Adrenal gland (tissue), 5 donors: ENCODE measurements around the gene ABLIM2.

Experiments used
- POLR2A ChIP-seq, 2 donors: fragments of 450-650 bp; IDR thresholded peaks; one replicate each; pipeline ENCODE4 v1.6.1; 2017; ENCODE audit warnings: antibody characterized with exemption in 2 of 2, mild to moderate bottlenecking in 2 of 2, moderate library complexity in 1 of 2
- TF ChIP-seq, protein P1 (sequence below), 6 experiments: fragments of 450-650 bp in 4 of 6; fragments of 200-600 bp in 2 of 6; sonication (generic) in 1 of 6; IDR thresholded peaks; 1 replicate in 5 of 6; 2 replicates in 1 of 6; pipeline versions ENCODE4 v1.5.1 to v1.8.0; 2016 to 2021; ENCODE audit warnings: antibody characterized with exemption in 6 of 6, mild to moderate bottlenecking in 2 of 6, moderate library complexity in 1 of 6
- donor health status: DM: no; HTN: no; CAD: no.

DNA sequence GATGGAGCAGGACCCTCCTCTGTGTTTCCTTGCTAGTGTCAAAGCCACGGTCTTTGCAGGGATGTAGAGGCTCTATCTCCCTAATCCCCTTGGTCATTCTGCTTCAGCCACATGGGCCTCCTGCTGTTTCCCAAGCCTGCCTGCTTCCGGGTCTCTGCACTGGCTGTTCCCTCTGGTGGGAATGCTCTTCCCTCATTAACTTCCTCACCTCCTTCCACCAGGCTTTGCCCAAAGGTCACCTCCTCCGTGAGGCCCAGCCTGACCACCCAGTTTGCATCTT is 56.6 kb downstream of the ABLIM2 start:
- TF ChIP-seq, protein P1, sequence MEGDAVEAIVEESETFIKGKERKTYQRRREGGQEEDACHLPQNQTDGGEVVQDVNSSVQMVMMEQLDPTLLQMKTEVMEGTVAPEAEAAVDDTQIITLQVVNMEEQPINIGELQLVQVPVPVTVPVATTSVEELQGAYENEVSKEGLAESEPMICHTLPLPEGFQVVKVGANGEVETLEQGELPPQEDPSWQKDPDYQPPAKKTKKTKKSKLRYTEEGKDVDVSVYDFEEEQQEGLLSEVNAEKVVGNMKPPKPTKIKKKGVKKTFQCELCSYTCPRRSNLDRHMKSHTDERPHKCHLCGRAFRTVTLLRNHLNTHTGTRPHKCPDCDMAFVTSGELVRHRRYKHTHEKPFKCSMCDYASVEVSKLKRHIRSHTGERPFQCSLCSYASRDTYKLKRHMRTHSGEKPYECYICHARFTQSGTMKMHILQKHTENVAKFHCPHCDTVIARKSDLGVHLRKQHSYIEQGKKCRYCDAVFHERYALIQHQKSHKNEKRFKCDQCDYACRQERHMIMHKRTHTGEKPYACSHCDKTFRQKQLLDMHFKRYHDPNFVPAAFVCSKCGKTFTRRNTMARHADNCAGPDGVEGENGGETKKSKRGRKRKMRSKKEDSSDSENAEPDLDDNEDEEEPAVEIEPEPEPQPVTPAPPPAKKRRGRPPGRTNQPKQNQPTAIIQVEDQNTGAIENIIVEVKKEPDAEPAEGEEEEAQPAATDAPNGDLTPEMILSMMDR (IDR thresholded peaks at IDR 0.05): no peak
- no peak for TF ChIP-seq POLR2A (IDR thresholded peaks at IDR 0.05)
